HCT116 (cell line): Measurements from ENCODE around the gene MORC1.

Experiments used
- CEBPB ChIP-seq: IDR thresholded peaks from 2 replicates; pipeline ENCODE4 v1.6.1; 2012; ENCODE audit warnings: low read depth
- CTCF ChIP-seq, 3 experiments: fragments of 200-600 bp in 1 of 3; sonication (generic) in 1 of 3; IDR thresholded peaks in 2 of 3; conservative IDR thresholded peaks in 1 of 3; 2 replicates each; pipeline ENCODE4 v1.5.1; 2012 to 2017; ENCODE audit warnings: low read depth in 2 of 3, low read length in 2 of 3, antibody characterized with exemption in 1 of 3, borderline replicate concordance in 1 of 3, control low read depth in 1 of 3, mild to moderate bottlenecking in 1 of 3, mixed read lengths in 1 of 3, mixed run types in 1 of 3, moderate library complexity in 1 of 3; ENCODE audit not compliant: insufficient read depth in 1 of 3
- EGR1 ChIP-seq: IDR thresholded peaks from 2 replicates; pipeline ENCODE4 v1.6.1; 2012; ENCODE audit warnings: low read depth
- EZH2 ChIP-seq: fragments of 200-600 bp; sonication (generic); IDR thresholded peaks from 2 replicates; pipeline ENCODE4 v1.6.1; 2017; ENCODE audit warnings: antibody characterized with exemption, mixed run types
- EZH2phosphoT487 ChIP-seq: fragments of 200-600 bp; IDR thresholded peaks from 2 replicates; pipeline ENCODE4 v1.6.1; 2018; ENCODE audit warnings: antibody characterized with exemption, borderline replicate concordance
- JUND ChIP-seq: IDR thresholded peaks from 2 replicates; pipeline ENCODE4 v1.6.1; 2012
- POLR2A ChIP-seq: IDR thresholded peaks from 2 replicates; pipeline ENCODE4 v1.7.0; 2011; ENCODE audit warnings: borderline replicate concordance; ENCODE audit not compliant: insufficient read depth, insufficient read length; ENCODE audit errors: extremely low read depth
- POLR2AphosphoS5 ChIP-seq: IDR thresholded peaks from 2 replicates; pipeline ENCODE4 v1.6.1; 2011; ENCODE audit warnings: mild to moderate bottlenecking, low read depth, low read length, moderate library complexity
- REST ChIP-seq: IDR thresholded peaks from 2 replicates; pipeline ENCODE4 v1.6.1; 2012; ENCODE audit warnings: low read depth
- SP1 ChIP-seq: IDR thresholded peaks from 2 replicates; pipeline ENCODE4 v1.6.1; 2012; ENCODE audit warnings: low read depth
- SRF ChIP-seq: IDR thresholded peaks from 2 replicates; pipeline ENCODE4 v1.6.1; 2012; ENCODE audit warnings: low read depth
- TCF7L2 ChIP-seq: IDR thresholded peaks from 2 replicates; pipeline ENCODE4 v1.7.0; 2011; ENCODE audit warnings: borderline replicate concordance, inconsistent platforms; ENCODE audit not compliant: insufficient read depth, insufficient read length; ENCODE audit errors: extremely low read depth
- ZNF274 ChIP-seq: fragments of 200-500 bp; sonication (Bioruptor generic); IDR thresholded peaks from 2 replicates; pipeline ENCODE4 v1.6.1; 2014; ENCODE audit warnings: mild to moderate bottlenecking, low read depth, low read length, inconsistent platforms

GRCh38 chr3:109035082-109035481, 82.9 kb downstream of the MORC1 start:
- TF ChIP-seq POLR2A, result no peak
- no peak for TF ChIP-seq JUND
- TF ChIP-seq CTCF (IDR thresholded peaks at IDR 0.05 in 2 of 3, conservative IDR thresholded peaks at IDR 0.05 in 1 of 3; ENCODE audit: borderline replicate concordance in 1 of 3, insufficient read depth in 1 of 3, low read depth in 2 of 3, low read length in 2 of 3), result no peak
- TF ChIP-seq POLR2AphosphoS5, result no peak
- no peak for TF ChIP-seq SP1
- TF ChIP-seq EGR1, result no peak
- no peak for TF ChIP-seq EZH2phosphoT487
- no peak for TF ChIP-seq ZNF274
- TF ChIP-seq EZH2, result no peak
- TF ChIP-seq CEBPB, result no peak
- TF ChIP-seq REST, result no peak
- no peak for TF ChIP-seq TCF7L2
- TF ChIP-seq SRF, result no peak
